ENCODE measurements around the gene LAGE3. TPM values are rescaled to one million over a fixed set of nuclear protein-coding genes. Genes with fewer than 3 reads are reported as not detected.

Gene LAGE3
- total and polyA plus RNA-seq, 2 of the 8 experiments (the other 6 are each of a cell fraction or from before 2014, with no cell fraction given): 44.5 to 102 TPM

DNA sequence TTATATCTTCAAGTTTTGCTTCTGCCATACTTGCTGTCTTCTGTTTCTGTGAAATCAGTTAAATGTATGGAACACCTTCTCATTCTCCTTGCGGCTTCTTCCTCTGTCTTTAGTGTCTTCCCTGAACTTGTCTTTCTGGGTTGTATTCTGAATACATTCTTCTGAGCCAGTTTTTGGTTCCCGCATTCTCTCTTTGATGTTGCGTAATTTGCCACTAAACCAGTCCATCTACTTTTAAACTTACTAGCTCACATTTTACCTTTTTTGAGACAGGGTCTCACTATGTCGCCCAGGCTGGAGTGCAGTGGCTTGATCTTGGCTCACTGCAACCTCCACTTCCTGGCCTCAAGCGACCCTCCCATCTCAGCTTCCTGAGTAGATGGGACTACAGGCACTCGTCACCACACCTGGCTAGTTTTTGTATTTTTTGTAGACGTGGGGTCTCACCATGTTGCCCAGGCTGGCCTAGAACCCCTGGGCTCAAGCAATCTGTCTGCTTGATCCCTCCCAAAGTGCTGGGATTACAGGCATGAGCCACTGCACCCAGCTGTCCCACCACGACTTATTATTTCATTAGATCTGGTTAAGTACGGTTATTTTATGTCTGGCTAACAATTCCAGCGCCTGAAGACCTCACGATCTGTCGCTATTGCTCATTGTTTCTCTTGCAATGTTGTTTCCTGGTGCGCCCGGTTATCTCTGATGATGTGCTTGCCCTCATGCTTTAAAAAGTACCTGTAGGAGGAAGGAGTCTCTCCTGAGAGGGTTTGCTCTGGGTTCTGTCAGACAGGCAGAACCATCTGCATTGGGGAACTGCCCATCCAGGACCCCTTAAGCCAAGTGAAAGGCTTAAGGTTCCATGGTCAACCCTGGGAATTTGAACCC, 46.8 kb upstream of the LAGE3 start:
- no peak overlapping the region for H2AFZ ChIP-seq (ENCODE audit: low read length)
- H3K79me2 ChIP-seq (ENCODE audit: control insufficient read depth in 1 of 2, insufficient read depth in 2 of 2, low read length in 2 of 2): no peaks in the 10 kb centered on the region
- TF ChIP-seq, protein P1, sequence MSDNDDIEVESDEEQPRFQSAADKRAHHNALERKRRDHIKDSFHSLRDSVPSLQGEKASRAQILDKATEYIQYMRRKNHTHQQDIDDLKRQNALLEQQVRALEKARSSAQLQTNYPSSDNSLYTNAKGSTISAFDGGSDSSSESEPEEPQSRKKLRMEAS (IDR thresholded peaks at IDR 0.05): no peak
- no peak for TF ChIP-seq SRF (IDR thresholded peaks at IDR 0.05; ENCODE audit: low read depth, low read length)
- no peak for TF ChIP-seq JUN (IDR thresholded peaks at IDR 0.05; ENCODE audit: low read depth, low read length)
- no peak for TF ChIP-seq KDM4A (IDR thresholded peaks at IDR 0.05; ENCODE audit: low read depth, low read length, severe bottlenecking)
- TF ChIP-seq RFX5 (IDR thresholded peaks at IDR 0.05; ENCODE audit: borderline replicate concordance, low read depth, low read length): no peak
- no peak for TF ChIP-seq CTBP2 (IDR thresholded peaks at IDR 0.05; ENCODE audit: borderline replicate concordance, insufficient read depth, insufficient read length, low read length)
- no peak for TF ChIP-seq BRCA1 (IDR thresholded peaks at IDR 0.05; ENCODE audit: low read depth, low read length)
- no peak for TF ChIP-seq TAF7 (optimal IDR thresholded peaks at IDR 0.05; ENCODE audit: borderline replicate concordance, low read depth, low read length)
- no peak for TF ChIP-seq GTF2F1 (IDR thresholded peaks at IDR 0.05; ENCODE audit: borderline replicate concordance, low read depth, low read length)
- TF ChIP-seq BACH1 (IDR thresholded peaks at IDR 0.05; ENCODE audit: low read length): no peak
- TF ChIP-seq RBBP5 (IDR thresholded peaks at IDR 0.05; ENCODE audit: borderline replicate concordance, low read depth, low read length): no peak
- H3K4ac ChIP-seq (replicated peaks; ENCODE audit: insufficient read length, low read depth, low read length): no peak overlapping the region
- no peak overlapping the region for H3K23ac ChIP-seq (ENCODE audit: insufficient read length)
- H4K5ac ChIP-seq (ENCODE audit: insufficient read length, low read depth, low read length): no peak overlapping the region
- H3K27ac ChIP-seq (ENCODE audit: low read depth, low read length): no peak overlapping the region
- H4K20me1 ChIP-seq (replicated peaks in 1 of 2; ENCODE audit: control insufficient read depth in 1 of 2, insufficient read depth in 2 of 2, low read length in 2 of 2): no peaks in the 10 kb centered on the region
- H3K23me2 ChIP-seq (ENCODE audit: low read depth, low read length): peaks cover 2% of the 10 kb centered on the region; the same call in 1 of the 2 replicates
- no peak overlapping the region for H2BK120ac ChIP-seq (replicated peaks; ENCODE audit: low read depth, low read length)
- FAIRE-seq (no peak), DNase-seq (ENCODE audit: low read depth in 1 of 2, low spot score in 2 of 2) (no peak)
- H3K9ac ChIP-seq (replicated peaks in 1 of 4; ENCODE audit: extremely low read depth in 1 of 4, low read depth in 3 of 4, low read length in 3 of 4): no peak overlapping the region
- ChIA-PET CTCF (ENCODE audit: partially characterized antibody) (interaction anchor here (0.8 to 1.8 kb wide), 7 partner anchors 9 to 153 kb away, joined by 3 to 7 read pairs (median 3); no protein-coding TSS in a partner anchor), POLR2A (ENCODE audit: partially characterized antibody) (interaction anchor here (0.9 to 1.0 kb wide), 2 partner anchors 9 to 11 kb away, joined by 4 read pairs; no protein-coding TSS in a partner anchor)
- H3K27me3 ChIP-seq (replicated peaks in 1 of 4; ENCODE audit: control insufficient read depth in 3 of 4, extremely low read depth in 1 of 4, insufficient read depth in 3 of 4, low read length in 3 of 4): peaks cover 0 to 11% (median 2%) of the 10 kb centered on the region in 4 experiments; a peak in 4 of 7 replicates
- H3K4me1 ChIP-seq (replicated peaks in 1 of 4; ENCODE audit: control insufficient read depth in 3 of 4, insufficient read depth in 4 of 4, low read length in 3 of 4): 0 out of 7 replicates have a peak, but pooled peaks cover 0 to 3% (median 0%) of the 10 kb centered on the region in 4 experiments
- no peak overlapping the region for H3K4me2 ChIP-seq (ENCODE audit: insufficient read depth in 1 of 2, low read depth in 2 of 2, low read length in 2 of 2)
- no peak overlapping the region for H2BK20ac ChIP-seq (ENCODE audit: low read length)
- no peak overlapping the region for H3K14ac ChIP-seq (ENCODE audit: insufficient read length)
- H3K79me1 ChIP-seq (ENCODE audit: low read depth, low read length): no peaks in the 10 kb centered on the region
- H3K56ac ChIP-seq (replicated peaks; ENCODE audit: insufficient read length, low read depth, low read length): no peak overlapping the region
- H2BK12ac ChIP-seq (ENCODE audit: low read depth, low read length): no peak overlapping the region
- H2AK5ac ChIP-seq (ENCODE audit: low read depth, low read length): no peak overlapping the region
- 92% methylated on average over 13 of the region's 14 CpGs; no CpG with 5 or more reads in 1 of the 2 experiments for WGBS, 2 experiments (ENCODE audit: extremely low coverage in 1 of 2, insufficient coverage in 1 of 2, insufficient read length in 1 of 2, insufficient replicate concordance in 2 of 2, low coverage in 1 of 2, low lambda C conversion rate in 2 of 2, missing lambda C conversion rate in 1 of 2)
- no peak overlapping the region for H4K91ac ChIP-seq (replicated peaks; ENCODE audit: insufficient read length, low read length)
- H3K9me3 ChIP-seq (ENCODE audit: insufficient read depth in 2 of 2, low read depth in 1 of 2, low read length in 1 of 2): no peaks in the 10 kb centered on the region
- H3K36me3 ChIP-seq (ENCODE audit: control insufficient read depth in 2 of 4, insufficient read depth in 4 of 4, low read length in 3 of 4): no peaks in the 10 kb centered on the region
- H3K4me3 ChIP-seq (ENCODE audit: extremely low read depth in 1 of 4, insufficient read depth in 2 of 4, low read depth in 3 of 4, low read length in 4 of 4): no peak overlapping the region
- no peak overlapping the region for H3K18ac ChIP-seq (ENCODE audit: extremely low read depth, low read length)
- no peak overlapping the region for H2BK15ac ChIP-seq (ENCODE audit: low read length)
- no peak overlapping the region for H2BK5ac ChIP-seq (ENCODE audit: low read depth, low read length)
- H4K8ac ChIP-seq (ENCODE audit: extremely low read depth, insufficient read depth, low read length): no peak overlapping the region
